ENCODE results near the gene BAIAP3. TPM values are rescaled to one million over a fixed set of nuclear protein-coding genes. Genes with fewer than 3 reads are reported as not detected.
A peak's percentile ranks its signal among the peaks of the same experiment; 100 is the strongest.

The BAIAP3 gene
- total RNA-seq, 2 donors from 2014 or later = 0.35 to 2.4 TPM

- Histone ChIP-seq H3K36me3 (no peaks in the 10 kb centered on the region), H3K27ac (no peak overlapping the region), H3K27me3 (no peaks in the 10 kb centered on the region), H3K4me1 (peaks cover 0 to 11% of the 10 kb centered on the region in 2 donors), H3K9me3 (no peaks in the 10 kb centered on the region), H3K4me3 (no peak overlapping the region)
- TF ChIP-seq CTCF (IDR thresholded peaks at IDR 0.05) = no peak
- DNase-seq (ENCODE audit: low spot score) = no peak
Observed at GRCh38 chr16:1305823-1306222, 27.6 kb upstream of the BAIAP3 start.

DNA sequence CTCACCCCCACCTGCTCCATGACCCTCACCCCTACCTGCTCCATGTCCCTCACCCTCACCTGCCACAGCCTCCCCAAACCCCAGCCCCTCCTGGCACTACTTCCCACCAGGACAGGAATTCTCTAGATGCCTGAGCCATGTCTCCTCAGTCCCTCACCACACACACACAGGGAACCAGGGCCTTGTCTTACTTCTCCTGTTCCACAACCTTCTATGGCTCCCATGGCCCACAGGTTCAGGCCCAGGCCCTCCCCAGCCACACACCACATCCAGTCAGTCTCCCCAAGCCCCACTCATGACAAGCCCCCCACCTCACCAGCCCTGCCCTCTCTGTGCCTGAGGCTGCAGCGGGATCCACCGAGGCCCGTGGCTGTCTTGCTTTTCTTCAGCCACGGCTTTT, 27.1 kb upstream of the BAIAP3 start:
- DNase-seq (ENCODE audit: low spot score) = no peak
- Histone ChIP-seq H3K36me3 (no peaks in the 10 kb centered on the region), H3K27me3 (no peaks in the 10 kb centered on the region), H3K9me3 (no peaks in the 10 kb centered on the region), H3K27ac (no peak overlapping the region), H3K4me3 (no peak overlapping the region), H3K4me1 (peaks cover 0 to 11% of the 10 kb centered on the region in 2 donors)
- TF ChIP-seq CTCF (IDR thresholded peaks at IDR 0.05) = no peak

DNA sequence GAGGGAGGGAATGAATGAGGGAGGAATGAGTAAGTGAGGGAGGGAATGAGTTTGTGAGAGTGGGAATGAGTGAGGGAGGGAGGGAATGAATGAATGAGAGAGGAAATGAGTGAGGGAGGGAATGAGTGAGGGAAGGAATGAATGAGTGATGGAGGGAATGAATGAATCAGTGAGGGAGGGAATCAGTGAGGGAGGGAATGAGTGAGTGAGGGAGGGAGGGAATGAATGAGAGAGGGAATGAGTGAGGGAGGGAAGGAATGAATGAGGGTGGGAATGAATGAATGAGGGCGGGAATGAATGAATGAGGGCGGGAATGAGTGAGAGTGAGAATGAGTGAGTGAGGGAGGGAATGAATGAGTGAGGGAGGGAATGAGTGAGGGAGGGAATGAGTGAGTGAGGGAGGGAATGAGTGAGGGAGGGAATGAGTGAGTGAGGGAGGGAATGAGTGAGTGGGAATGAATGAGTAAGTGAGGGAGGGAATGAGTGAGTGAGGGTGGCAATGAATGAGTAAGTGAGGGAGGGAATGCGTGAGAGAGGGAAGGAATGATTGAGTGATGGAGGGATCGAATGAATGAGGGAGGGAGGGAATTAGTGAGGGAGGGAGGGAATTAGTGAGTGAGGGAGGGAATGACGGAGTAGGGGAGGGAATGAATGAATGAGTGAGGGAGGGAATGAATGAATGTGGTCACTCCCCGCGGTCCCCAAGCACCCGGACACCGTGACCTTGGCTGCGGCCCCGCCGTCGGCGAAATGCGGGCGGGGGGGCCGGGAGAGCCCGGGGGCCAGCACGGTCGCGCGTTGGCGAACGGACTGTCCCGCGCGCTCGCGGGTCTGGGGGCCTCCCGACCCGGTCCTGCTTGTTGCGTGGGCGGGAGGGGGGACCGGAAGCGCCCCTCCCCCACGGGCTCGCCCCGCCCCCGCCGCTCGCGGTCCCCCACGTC, 25.1 kb upstream of the BAIAP3 start:
- no peak for DNase-seq (ENCODE audit: low spot score)
- Histone ChIP-seq H3K4me1 (peaks cover 0 to 29% of the 10 kb centered on the region in 2 donors), H3K27ac (peak overlapping the region; percentile 97 to 98), H3K9me3 (no peaks in the 10 kb centered on the region), H3K36me3 (no peaks in the 10 kb centered on the region), H3K4me3 (peak overlapping the region; percentile 48 to 76), H3K27me3 (no peaks in the 10 kb centered on the region)
- TF ChIP-seq CTCF (IDR thresholded peaks at IDR 0.05) = no peak

DNA sequence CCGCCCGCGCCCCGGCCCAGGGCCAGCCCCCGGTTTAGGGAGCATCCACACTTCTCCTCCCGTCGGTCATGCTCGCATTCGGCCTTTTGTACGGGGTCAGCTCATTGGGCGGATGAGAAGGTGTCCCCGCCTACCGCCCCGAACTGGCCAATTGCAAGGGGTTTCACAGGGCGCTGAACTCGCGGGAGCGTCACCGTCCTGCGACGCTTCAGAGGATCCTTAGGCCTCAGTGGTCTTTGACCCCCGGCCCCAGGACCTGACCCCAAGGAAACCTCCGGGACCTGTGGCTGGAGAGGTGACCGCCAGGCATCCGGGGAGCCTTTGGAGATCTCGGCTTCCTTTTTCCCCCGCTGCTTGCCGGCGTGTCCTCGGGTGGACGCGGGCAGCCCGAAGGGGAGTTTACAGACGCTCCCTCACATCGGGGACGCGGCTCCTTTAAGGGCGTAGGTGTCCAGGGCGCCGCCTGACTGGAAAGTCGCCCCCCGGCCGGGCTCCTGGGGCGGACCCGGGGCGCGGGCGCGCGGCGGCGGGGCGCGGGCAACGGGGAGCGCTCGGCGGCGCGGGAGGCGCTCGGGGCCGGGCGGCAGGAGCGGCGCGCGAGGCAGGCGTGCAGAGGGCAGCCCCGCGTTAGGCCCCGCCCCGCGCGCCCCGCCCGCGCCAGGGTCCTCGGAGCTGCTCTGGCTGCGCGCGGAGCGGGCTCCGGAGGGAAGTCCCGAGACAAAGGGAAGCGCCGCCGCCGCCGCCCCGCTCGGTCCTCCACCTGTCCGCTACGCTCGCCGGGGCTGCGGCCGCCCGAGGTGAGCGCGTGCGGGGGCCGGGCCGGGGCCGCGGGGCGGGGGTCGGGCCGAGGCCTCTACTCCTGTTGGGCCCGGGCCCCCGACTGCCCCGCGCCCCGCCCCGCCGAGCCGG, 24.2 kb upstream of the BAIAP3 start, which contains the start of gene UBE2I:
TSS of gene UBE2I (plus strand) at position 660 of the 909 bp plus-strand sequence. CDS start 4,395 bp downstream, outside the sequence.
- TF ChIP-seq CTCF (IDR thresholded peaks at IDR 0.05) = no peak
- Histone ChIP-seq H3K27ac (peak within 1 kb of the TSS; percentile 97 to 98), H3K4me1 (peaks cover 0 to 36% of the 10 kb centered on the region in 2 donors), H3K4me3 (peak within 1 kb of the TSS; percentile 76 to 77), H3K36me3 (peaks cover 6% of the 10 kb centered on the region), H3K9me3 (no peaks in the 10 kb centered on the region), H3K27me3 (no peaks in the 10 kb centered on the region)
- DNase-seq (ENCODE audit: low spot score) = peak; percentile 98

GRCh38 chr16:1309888-1310831, 23.3 kb upstream of the BAIAP3 start:
- DNase-seq (ENCODE audit: low spot score) = peak; percentile 62
- Histone ChIP-seq H3K36me3 (peaks cover 15% of the 10 kb centered on the region), H3K4me1 (peaks cover 0 to 36% of the 10 kb centered on the region in 2 donors), H3K27me3 (no peaks in the 10 kb centered on the region), H3K9me3 (no peaks in the 10 kb centered on the region), H3K4me3 (peak overlapping the region; percentile 76 to 77), H3K27ac (peak overlapping the region; percentile 64 to 81)
- no peak for TF ChIP-seq CTCF (IDR thresholded peaks at IDR 0.05)
